Epithelial cell of esophagus (primary cell): ENCODE measurements around the gene SNX10.

Experiments used
- DNase-seq: peaks from one replicate; pipeline ENCODE4 v3.0.0; 2010; ENCODE audit warnings: low read depth
- H3K4me3 ChIP-seq: 2 replicates; pipeline ENCODE4 v1.5.1; 2011; ENCODE audit warnings: mild to moderate bottlenecking, low read length, control low read depth
- CTCF ChIP-seq: IDR thresholded peaks from 2 replicates; pipeline ENCODE4 v1.5.1; 2011; ENCODE audit warnings: low read depth, mild to moderate bottlenecking, low read length, control low read depth, inconsistent platforms; ENCODE audit not compliant: insufficient read depth; ENCODE audit errors: missing control alignments

Gene SNX10

GRCh38 chr7:26334166-26334859 is 42.7 kb downstream of the SNX10 start:
- no peak for TF ChIP-seq CTCF

GRCh38 chr7:26337232-26337865 is 45.7 kb downstream of the SNX10 start:
- DNase-seq: no peak
- TF ChIP-seq CTCF: no peak
- H3K4me3 ChIP-seq: no peak overlapping the region

More at GRCh38 chr7:26334166-26334859, 42.7 kb downstream of the SNX10 start:
- H3K4me3 ChIP-seq: no peak overlapping the region
- no peak for DNase-seq

- DNase-seq: no peak
- no peak overlapping the region for H3K4me3 ChIP-seq
- no peak for TF ChIP-seq CTCF
These were observed 48.9 kb downstream of the SNX10 start for GRCh38 chr7:26340476-26341018.

GRCh38 chr7:26343320-26343832 is 51.7 kb downstream of the SNX10 start:
- TF ChIP-seq CTCF: no peak
- no peak for DNase-seq
- no peak overlapping the region for H3K4me3 ChIP-seq

- no peak for TF ChIP-seq CTCF
- no peak for DNase-seq
- no peak overlapping the region for H3K4me3 ChIP-seq
These were observed 52.2 kb downstream of the SNX10 start for GRCh38 chr7:26343837-26344236.

- DNase-seq: no peak
- no peak overlapping the region for H3K4me3 ChIP-seq
- TF ChIP-seq CTCF: no peak
These were observed 53.5 kb downstream of the SNX10 start for GRCh38 chr7:26345202-26345601.

- no peak overlapping the region for H3K4me3 ChIP-seq
- no peak for TF ChIP-seq CTCF
- no peak for DNase-seq
These were observed 54.2 kb downstream of the SNX10 start for GRCh38 chr7:26345837-26346236.
